GM23338 (cell line): ENCODE data around the gene SLC4A7. TPM values are rescaled to one million over a fixed set of nuclear protein-coding genes. Genes with fewer than 3 reads are reported as not detected.

Source experiments
- ATAC-seq: fragments of 200-7000 bp; cut with Tn5 transposase; 3 replicates; pipeline ENCODE4 v1.9.1; 2020
- DNase-seq: peaks from one replicate; pipeline ENCODE4 v3.0.0-alpha.2; 2015; ENCODE audit warnings: low spot score
- H2AFZ ChIP-seq: fragments of 200-600 bp; sonication (generic); 2 replicates; pipeline ENCODE4 v1.8.0; 2016; ENCODE audit warnings: antibody characterized with exemption, mild to moderate bottlenecking, moderate library complexity
- H3F3A ChIP-seq: fragments of 200-600 bp; sonication (generic); replicated peaks from 2 replicates; pipeline ENCODE4 v1.8.0; 2017; ENCODE audit warnings: antibody characterized with exemption, mixed run types, low read depth
- H3K27ac ChIP-seq: fragments of 200-600 bp; sonication (generic); 2 replicates; pipeline ENCODE4 v1.6.1; 2016; ENCODE audit warnings: low read depth
- H3K27me3 ChIP-seq: fragments of 200-600 bp; sonication (generic); 2 replicates; pipeline ENCODE4 v1.8.0; 2016; ENCODE audit warnings: mild to moderate bottlenecking, mixed run types, moderate library complexity; ENCODE audit not compliant: insufficient read depth
- H3K36me3 ChIP-seq: fragments of 200-600 bp; sonication (generic); 2 replicates; pipeline ENCODE4 v1.8.0; 2016; ENCODE audit warnings: mild to moderate bottlenecking; ENCODE audit not compliant: insufficient read depth
- H3K4me1 ChIP-seq: fragments of 200-600 bp; sonication (generic); 2 replicates; pipeline ENCODE4 v1.8.0; 2016; ENCODE audit warnings: mild to moderate bottlenecking, moderate library complexity; ENCODE audit not compliant: insufficient read depth
- H3K4me2 ChIP-seq: fragments of 200-600 bp; sonication (generic); 2 replicates; pipeline ENCODE4 v1.7.1; 2017; ENCODE audit warnings: mixed run types
- H3K4me3 ChIP-seq: fragments of 200-600 bp; sonication (generic); 2 replicates; pipeline ENCODE4 v1.6.1; 2016; ENCODE audit warnings: mixed run types
- H3K79me2 ChIP-seq: fragments of 200-600 bp; sonication (generic); replicated peaks from 2 replicates; pipeline ENCODE4 v1.8.0; 2017; ENCODE audit warnings: mild to moderate bottlenecking; ENCODE audit not compliant: insufficient read depth
- H3K9me2 ChIP-seq: fragments of 200-600 bp; sonication (generic); 2 replicates; pipeline ENCODE4 v1.8.0; 2017; ENCODE audit not compliant: insufficient read depth
- H4K20me1 ChIP-seq: fragments of 200-600 bp; sonication (generic); replicated peaks from 2 replicates; pipeline ENCODE4 v1.8.0; 2017; ENCODE audit warnings: mild to moderate bottlenecking; ENCODE audit not compliant: insufficient read depth
- H3K27ac Mint-ChIP-seq: 2 replicates; pipeline ENCODE4 v1.8.0; 2020; ENCODE audit warnings: inconsistent platforms, mild to moderate bottlenecking, moderate library complexity, mixed read lengths
- H3K27me3 Mint-ChIP-seq: 3 replicates; pipeline ENCODE4 v1.8.0; 2022; ENCODE audit warnings: low read depth, mild to moderate bottlenecking, moderate library complexity, mixed read lengths, inconsistent platforms; ENCODE audit not compliant: insufficient read depth, poor library complexity
- H3K36me3 Mint-ChIP-seq: 3 replicates; pipeline ENCODE4 v1.8.0; 2021; ENCODE audit warnings: low read depth, mild to moderate bottlenecking, inconsistent platforms, moderate library complexity, mixed read lengths
- H3K4me1 Mint-ChIP-seq: 3 replicates; pipeline ENCODE4 v1.8.0; 2020; ENCODE audit warnings: mild to moderate bottlenecking, inconsistent platforms, mixed read lengths
- H3K4me3 Mint-ChIP-seq: 3 replicates; pipeline ENCODE4 v1.8.0; 2021; ENCODE audit warnings: moderate library complexity, mild to moderate bottlenecking, inconsistent platforms, mixed read lengths
- H3K9me3 Mint-ChIP-seq: 3 replicates; pipeline ENCODE4 v1.8.0; 2020; ENCODE audit warnings: moderate library complexity, mild to moderate bottlenecking, inconsistent platforms, mixed read lengths
- CREB1 ChIP-seq: fragments of 250-450 bp; sonication (Bioruptor Pico); IDR thresholded peaks from 2 replicates; pipeline ENCODE4 v1.5.0; 2020; ENCODE audit warnings: low read depth, mild to moderate bottlenecking, moderate library complexity
- CTCF ChIP-seq, 2 experiments: fragments of 200-600 bp in 1 of 2; sonication (generic) in 1 of 2; conservative IDR thresholded peaks; 2 replicates each; pipeline versions ENCODE4 v1.5.1 to v1.6.1; 2016 to 2017; ENCODE audit warnings: antibody characterized with exemption in 2 of 2, low read depth in 2 of 2, mild to moderate bottlenecking in 2 of 2, moderate library complexity in 1 of 2
- ETS1 ChIP-seq: IDR thresholded peaks from 2 replicates; pipeline ENCODE4 v1.6.1; 2016; ENCODE audit warnings: antibody characterized with exemption
- EZH2 ChIP-seq: fragments of 200-600 bp; sonication (generic); IDR thresholded peaks from one replicate; pipeline ENCODE4 v1.8.0; 2017; ENCODE audit warnings: antibody characterized with exemption, mild to moderate bottlenecking, low read depth; ENCODE audit not compliant: unreplicated experiment
- EZH2phosphoT487 ChIP-seq: fragments of 200-600 bp; sonication (generic); IDR thresholded peaks from one replicate; pipeline ENCODE4 v1.8.1; 2018; ENCODE audit warnings: antibody characterized with exemption; ENCODE audit not compliant: unreplicated experiment
- JUNB ChIP-seq: IDR thresholded peaks from one replicate; pipeline ENCODE4 v1.6.1; 2016; ENCODE audit warnings: antibody characterized with exemption; ENCODE audit not compliant: unreplicated experiment
- NANOG ChIP-seq: IDR thresholded peaks from 2 replicates; pipeline ENCODE4 v1.6.1; 2016; ENCODE audit warnings: antibody characterized with exemption, borderline replicate concordance
- POLR2AphosphoS5 ChIP-seq: IDR thresholded peaks from 2 replicates; pipeline ENCODE4 v1.6.1; 2016; ENCODE audit warnings: antibody characterized with exemption, low read depth
- REST ChIP-seq: IDR thresholded peaks from one replicate; pipeline ENCODE4 v1.6.1; 2018; ENCODE audit warnings: antibody characterized with exemption; ENCODE audit not compliant: unreplicated experiment
- STAT1 ChIP-seq: IDR thresholded peaks from one replicate; pipeline ENCODE4 v1.6.1; 2016; ENCODE audit warnings: antibody characterized with exemption; ENCODE audit not compliant: unreplicated experiment
- ZNF114 ChIP-seq: fragments of 250-450 bp; sonication (Bioruptor Pico); IDR thresholded peaks from 2 replicates; pipeline ENCODE4 v1.5.0; 2020; ENCODE audit warnings: mild to moderate bottlenecking, moderate library complexity
- ZNF331 ChIP-seq: fragments of 250-450 bp; sonication (Bioruptor Pico); IDR thresholded peaks from 2 replicates; pipeline ENCODE4 v1.5.0; 2020; ENCODE audit warnings: low read depth, mild to moderate bottlenecking, moderate library complexity
- ZNF462 ChIP-seq: fragments of 250-450 bp; sonication (Bioruptor Pico); IDR thresholded peaks from 2 replicates; pipeline ENCODE4 v1.5.0; 2020; ENCODE audit warnings: mild to moderate bottlenecking, moderate library complexity
- polyA plus RNA-seq: library from polyadenylated mRNA; unstranded; fragments of >200 nt; fragmentation: Nextera tagmentation; extraction: Ambion mirVana; gene quantifications from 2 replicates; pipeline ENCODE4 v1.2.1, GENCODE V29; 2016
- total RNA-seq: library from RNA; depleted of rRNA; stranded (reverse); fragments of >200 nt; shearing (Covaris generic); gene quantifications from 2 replicates; pipeline ENCODE4 v1.2.3, GENCODE V29; 2014

The SLC4A7 gene
- total and polyA plus RNA-seq, 2 experiments from 2014 or later: 44.4 to 101 TPM

GRCh38 chr3:27454914-27455313 lies 29.3 kb downstream of the SLC4A7 start:
- Mint-ChIP-seq H3K4me3 (no peak overlapping the region), H3K9me3 (no peaks in the 10 kb centered on the region), H3K36me3 (peaks cover 2% of the 10 kb centered on the region; the same call in 1 of the 3 replicates), H3K27ac (no peak overlapping the region), H3K27me3 (no peaks in the 10 kb centered on the region), H3K4me1 (peaks cover 43% of the 10 kb centered on the region; the same call in 2 of the 3 replicates)
- Histone ChIP-seq H2AFZ (no peak overlapping the region), H3K9me2 (no peaks in the 10 kb centered on the region), H3K79me2 (peaks cover 89% of the 10 kb centered on the region), H3K27ac (no peak overlapping the region), H3K36me3 (no peaks in the 10 kb centered on the region), H3K4me3 (no peak overlapping the region), H3K4me1 (peaks cover 30% of the 10 kb centered on the region), H3F3A (no peaks in the 10 kb centered on the region), H4K20me1 (peaks cover 35% of the 10 kb centered on the region; the same call in 1 of the 2 replicates), H3K27me3 (no peaks in the 10 kb centered on the region), H3K4me2 (no peak overlapping the region)
- DNase-seq: no peak
- TF ChIP-seq POLR2AphosphoS5 (no peak), EZH2phosphoT487 (no peak), CREB1 (no peak), STAT1 (no peak), EZH2 (no peak), ZNF331 (CRISPR knock-in tag) (no peak), ZNF462 (no peak), ETS1 (no peak), REST (no peak), JUNB (no peak), NANOG (no peak), CTCF (conservative IDR thresholded peaks at IDR 0.05; ENCODE audit: low read depth in 2 of 2) (no peak), ZNF114 (CRISPR knock-in tag) (no peak)
- ATAC-seq: no peak
